ENCODE data around the gene PCSK9. TPM values are rescaled to one million over a fixed set of nuclear protein-coding genes. Genes with fewer than 3 reads are reported as not detected.

Gene PCSK9
- total RNA-seq, 1 donor from 2014 or later: 23.7 TPM

DNA sequence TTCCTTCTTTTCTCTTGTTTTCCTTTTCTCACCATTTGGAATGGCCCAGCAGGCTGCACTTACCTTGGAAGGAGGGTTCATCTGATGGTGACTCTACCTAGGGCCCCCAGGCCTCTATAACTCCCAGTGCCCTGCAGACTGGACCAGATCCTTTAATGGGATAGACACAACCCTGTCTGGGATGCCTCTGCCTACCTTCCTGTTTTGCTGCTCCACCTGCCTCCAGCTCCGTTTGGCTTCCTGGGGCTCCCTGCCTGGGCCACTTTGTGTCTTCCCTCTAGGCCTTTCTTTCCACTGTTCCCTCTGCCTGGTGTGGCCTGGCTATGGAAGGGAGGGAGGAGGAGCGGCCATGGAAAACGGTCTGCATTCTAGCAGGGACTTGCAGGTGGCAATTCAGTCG, 7.5 kb downstream of the PCSK9 start:
- Mint-ChIP-seq H3K27ac (ENCODE audit: unreplicated experiment) (peak overlapping the region; percentile 36), H3K36me3 (ENCODE audit: low read depth) (peaks cover 5% of the 10 kb centered on the region), H3K4me3 (no peak overlapping the region), H3K4me1 (peaks cover 14% of the 10 kb centered on the region), H3K27me3 (ENCODE audit: low read depth) (peaks cover 5% of the 10 kb centered on the region), H3K9me3 (no peaks in the 10 kb centered on the region)
- DNase-seq (ENCODE audit: low read depth, low spot score): no peak
- TF ChIP-seq, protein P1, sequence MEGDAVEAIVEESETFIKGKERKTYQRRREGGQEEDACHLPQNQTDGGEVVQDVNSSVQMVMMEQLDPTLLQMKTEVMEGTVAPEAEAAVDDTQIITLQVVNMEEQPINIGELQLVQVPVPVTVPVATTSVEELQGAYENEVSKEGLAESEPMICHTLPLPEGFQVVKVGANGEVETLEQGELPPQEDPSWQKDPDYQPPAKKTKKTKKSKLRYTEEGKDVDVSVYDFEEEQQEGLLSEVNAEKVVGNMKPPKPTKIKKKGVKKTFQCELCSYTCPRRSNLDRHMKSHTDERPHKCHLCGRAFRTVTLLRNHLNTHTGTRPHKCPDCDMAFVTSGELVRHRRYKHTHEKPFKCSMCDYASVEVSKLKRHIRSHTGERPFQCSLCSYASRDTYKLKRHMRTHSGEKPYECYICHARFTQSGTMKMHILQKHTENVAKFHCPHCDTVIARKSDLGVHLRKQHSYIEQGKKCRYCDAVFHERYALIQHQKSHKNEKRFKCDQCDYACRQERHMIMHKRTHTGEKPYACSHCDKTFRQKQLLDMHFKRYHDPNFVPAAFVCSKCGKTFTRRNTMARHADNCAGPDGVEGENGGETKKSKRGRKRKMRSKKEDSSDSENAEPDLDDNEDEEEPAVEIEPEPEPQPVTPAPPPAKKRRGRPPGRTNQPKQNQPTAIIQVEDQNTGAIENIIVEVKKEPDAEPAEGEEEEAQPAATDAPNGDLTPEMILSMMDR (conservative IDR thresholded peaks at IDR 0.05): no peak

DNA sequence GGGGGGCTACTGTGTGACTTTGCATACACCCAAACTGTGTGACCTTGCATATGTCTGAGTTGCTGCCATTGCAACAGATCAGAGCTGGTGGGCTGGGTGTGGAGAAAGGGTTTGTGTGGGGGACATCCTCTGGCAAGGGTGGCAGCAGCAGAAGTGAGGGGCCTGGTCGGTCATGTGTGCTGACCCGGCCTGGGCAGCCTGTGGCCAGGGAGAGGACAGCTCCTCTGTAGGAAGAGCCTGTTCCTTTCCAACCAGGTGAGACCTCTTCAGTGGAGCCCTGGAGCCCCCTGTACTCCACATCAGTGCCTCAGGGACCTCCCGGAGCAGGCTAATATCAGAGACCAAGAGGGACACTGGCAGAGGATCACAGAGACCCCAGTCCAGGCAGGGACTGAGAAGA, 8.3 kb downstream of the PCSK9 start:
- peaks cover 5% of the 10 kb centered on the region for H3K36me3 Mint-ChIP-seq (ENCODE audit: low read depth)
- H3K27me3 Mint-ChIP-seq (ENCODE audit: low read depth): no peaks in the 10 kb centered on the region
- H3K4me1 Mint-ChIP-seq: peaks cover 8% of the 10 kb centered on the region
- no peak for DNase-seq (ENCODE audit: low read depth, low spot score)
- H3K4me3 Mint-ChIP-seq: no peak overlapping the region
- no peaks in the 10 kb centered on the region for H3K9me3 Mint-ChIP-seq
- no peak overlapping the region for H3K27ac Mint-ChIP-seq (ENCODE audit: unreplicated experiment)
- TF ChIP-seq, protein P1 (conservative IDR thresholded peaks at IDR 0.05): no peak

DNA sequence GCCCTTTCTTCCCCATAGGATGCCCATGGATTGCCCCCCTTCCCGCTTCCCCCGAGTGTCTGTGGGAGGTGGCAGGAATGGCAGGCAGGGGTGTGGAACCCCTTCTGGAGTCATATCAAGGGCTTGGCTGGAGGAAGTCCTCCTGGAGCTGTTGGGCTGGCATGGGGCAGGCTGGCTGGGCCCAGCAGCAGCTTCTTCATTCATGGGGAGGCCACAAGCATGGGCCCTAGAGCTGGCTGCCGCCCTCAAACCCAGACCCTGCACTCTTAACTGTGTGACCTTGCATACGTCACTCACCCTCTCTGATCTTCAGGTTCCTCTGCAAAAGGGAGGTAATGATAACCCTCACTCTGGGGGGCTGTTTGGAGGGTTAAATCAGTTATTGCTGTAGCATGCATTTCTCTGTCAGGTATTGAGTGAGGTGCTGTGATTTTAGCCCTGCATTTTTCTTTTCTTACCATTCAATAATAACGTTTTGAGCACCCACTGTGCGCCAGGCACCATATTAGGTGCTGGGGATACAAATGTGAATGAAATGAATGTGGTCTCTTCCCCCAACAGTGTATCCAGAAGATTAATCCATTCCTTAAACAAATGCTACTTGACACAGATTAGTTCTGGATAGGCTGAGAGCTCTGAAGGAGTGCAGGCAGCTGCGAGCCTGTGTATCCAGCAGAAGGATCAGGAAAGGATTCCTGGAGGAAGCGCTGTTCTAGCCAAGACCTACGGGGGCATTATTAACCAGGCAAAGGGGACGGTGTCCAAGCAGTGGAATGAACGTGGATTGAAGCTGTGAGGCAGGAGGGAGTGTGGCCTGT, 9.3 kb downstream of the PCSK9 start:
- H3K36me3 Mint-ChIP-seq (ENCODE audit: low read depth): peaks cover 3% of the 10 kb centered on the region
- H3K4me3 Mint-ChIP-seq: no peak overlapping the region
- no peak overlapping the region for H3K27ac Mint-ChIP-seq (ENCODE audit: unreplicated experiment)
- no peaks in the 10 kb centered on the region for H3K27me3 Mint-ChIP-seq (ENCODE audit: low read depth)
- TF ChIP-seq, protein P1 (conservative IDR thresholded peaks at IDR 0.05): no peak
- no peaks in the 10 kb centered on the region for H3K9me3 Mint-ChIP-seq
- DNase-seq (ENCODE audit: low read depth, low spot score): no peak
- peaks cover 4% of the 10 kb centered on the region for H3K4me1 Mint-ChIP-seq

DNA sequence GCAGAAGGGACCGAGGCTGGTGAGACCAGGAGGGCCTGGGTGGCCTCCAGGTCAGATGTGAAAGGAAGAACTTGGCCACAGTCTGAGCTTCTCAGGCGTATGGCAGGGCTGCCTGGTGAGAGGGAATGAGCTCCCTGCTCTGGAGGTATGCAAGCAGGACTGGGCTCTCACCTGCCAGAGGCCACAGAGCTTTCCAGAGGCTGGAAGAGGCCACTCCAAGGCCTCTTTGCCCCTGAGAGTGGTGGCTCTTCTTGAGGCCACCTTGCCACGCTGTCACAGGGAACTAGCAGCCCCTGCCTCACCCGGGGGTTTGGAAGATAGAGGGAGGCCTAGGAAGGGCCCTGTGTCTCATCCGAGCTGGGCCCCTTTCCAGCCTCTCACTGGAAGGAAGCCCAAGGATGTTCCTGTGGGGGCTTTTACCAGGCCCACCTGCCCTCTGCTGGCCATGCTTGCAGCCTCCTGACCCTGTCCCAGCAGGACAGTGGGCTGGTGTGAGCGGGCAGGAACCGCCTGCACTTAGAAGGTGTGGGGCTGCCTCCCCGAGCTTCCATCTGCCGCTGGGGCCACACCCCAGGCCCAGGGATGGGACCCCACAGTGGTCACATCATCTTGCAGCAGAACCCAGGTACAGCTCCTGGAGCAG, 10.0 kb downstream of the PCSK9 start:
- Mint-ChIP-seq H3K36me3 (ENCODE audit: low read depth) (no peaks in the 10 kb centered on the region), H3K4me3 (no peak overlapping the region), H3K4me1 (peaks cover 4% of the 10 kb centered on the region), H3K27me3 (ENCODE audit: low read depth) (no peaks in the 10 kb centered on the region), H3K27ac (ENCODE audit: unreplicated experiment) (no peak overlapping the region), H3K9me3 (no peaks in the 10 kb centered on the region)
- no peak for DNase-seq (ENCODE audit: low read depth, low spot score)
- TF ChIP-seq, protein P1 (conservative IDR thresholded peaks at IDR 0.05): no peak

GRCh38 chr1:55049914-55050278, 10.5 kb downstream of the PCSK9 start:
- no peaks in the 10 kb centered on the region for H3K9me3 Mint-ChIP-seq
- peaks cover 4% of the 10 kb centered on the region for H3K4me1 Mint-ChIP-seq
- H3K27ac Mint-ChIP-seq (ENCODE audit: unreplicated experiment): no peak overlapping the region
- DNase-seq (ENCODE audit: low read depth, low spot score): no peak
- H3K27me3 Mint-ChIP-seq (ENCODE audit: low read depth): no peaks in the 10 kb centered on the region
- TF ChIP-seq, protein P1 (conservative IDR thresholded peaks at IDR 0.05): no peak
- no peaks in the 10 kb centered on the region for H3K36me3 Mint-ChIP-seq (ENCODE audit: low read depth)
- no peak overlapping the region for H3K4me3 Mint-ChIP-seq
